Bronchus fibroblast of lung (primary cell): ENCODE results near the gene TNKS1BP1. TPM values are rescaled to one million over a fixed set of nuclear protein-coding genes. Genes with fewer than 3 reads are reported as not detected.

Experiments
- total RNA-seq: library from RNA; depleted of rRNA; stranded (reverse); fragments of >200 nt; gene quantifications from 2 replicates; pipeline ENCODE4 v1.2.3, GENCODE V29; 2015

Gene TNKS1BP1
- 60.4 and 70.6 TPM in 2 replicates for total RNA-seq

GRCh38 chr11:57324886-57325734 lies at the start of gene TNKS1BP1:
Gene TNKS1BP1 (minus strand): TSS chr11:57324952. CDS start chr11:57321885, 3,067 bp downstream.

GRCh38 chr11:57338142-57338541 lies 13.4 kb upstream of the TNKS1BP1 start, which contains the start of gene P2RX3:
Gene P2RX3 (plus strand): TSS chr11:57338352. CDS start chr11:57338551, 199 bp downstream.

GRCh38 chr11:57335343-57336110 lies 10.8 kb upstream of the TNKS1BP1 start, which contains the start of gene SSRP1:
Gene SSRP1 (minus strand): TSS chr11:57335892. CDS start chr11:57335121, 771 bp downstream.

Other genes with a start within 250 kb of the TNKS1BP1 start
- gene LRRC55, start 143.0 kb downstream of the TNKS1BP1 start, total RNA-seq: not detected in 2 replicates
- not detected in 2 replicates for gene APLNR, start 87.7 kb downstream of the TNKS1BP1 start, total RNA-seq
- gene SSRP1, start 10.9 kb upstream of the TNKS1BP1 start, total RNA-seq: 140 and 147 TPM in 2 replicates
- gene P2RX3, start 13.4 kb upstream of the TNKS1BP1 start, total RNA-seq: 0.15 TPM in 1 of 2 replicates, not detected in the other
- gene PRG3, start 56.2 kb upstream of the TNKS1BP1 start, total RNA-seq: not detected in 2 replicates
- not detected in 2 replicates for gene PRG2, start 65.7 kb upstream of the TNKS1BP1 start, total RNA-seq
- gene SLC43A3, start 102.2 kb upstream of the TNKS1BP1 start, total RNA-seq: 64.2 and 82.5 TPM in 2 replicates
- gene RTN4RL2, start 135.6 kb upstream of the TNKS1BP1 start, total RNA-seq: 1.3 TPM in 2 replicates
- 17.1 and 18.8 TPM in 2 replicates for gene SLC43A1, start 190.8 kb upstream of the TNKS1BP1 start, total RNA-seq
- gene TIMM10, start 205.8 kb upstream of the TNKS1BP1 start, total RNA-seq: 53.1 and 56.5 TPM in 2 replicates
- not detected in 2 replicates for gene SMTNL1, start 212.6 kb upstream of the TNKS1BP1 start, total RNA-seq
- 35.1 and 41.9 TPM in 2 replicates for gene UBE2L6, start 242.7 kb upstream of the TNKS1BP1 start, total RNA-seq